Glomerular visceral epithelial cell (primary cell): Measurements from ENCODE around the gene CYP19A1.

Experiments
- DNase-seq: peaks from one replicate; pipeline ENCODE4 v3.0.0-alpha.2; 2016; ENCODE audit errors: extremely low spot score

The CYP19A1 gene

DNA sequence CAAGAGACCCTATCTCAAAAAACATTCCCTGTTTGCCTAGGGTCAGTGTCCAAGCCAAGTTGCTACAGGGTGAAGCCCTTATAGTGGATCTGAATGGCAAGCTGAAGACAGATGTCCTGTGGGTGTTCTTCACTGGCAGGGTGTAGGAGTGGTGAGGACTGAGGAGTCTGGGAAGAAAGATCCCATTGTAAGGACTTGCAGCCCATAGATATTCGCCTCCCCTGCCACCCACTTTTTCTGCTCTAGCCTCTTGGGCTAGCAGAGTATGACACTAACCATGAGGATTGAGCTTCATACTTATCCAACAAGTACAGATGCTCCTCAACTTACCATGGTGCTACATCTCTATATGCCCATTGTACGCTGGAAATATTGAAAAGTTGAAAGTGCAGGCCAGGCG, 13.2 kb downstream of the CYP19A1 start:
- DNase-seq, result no peak

DNA sequence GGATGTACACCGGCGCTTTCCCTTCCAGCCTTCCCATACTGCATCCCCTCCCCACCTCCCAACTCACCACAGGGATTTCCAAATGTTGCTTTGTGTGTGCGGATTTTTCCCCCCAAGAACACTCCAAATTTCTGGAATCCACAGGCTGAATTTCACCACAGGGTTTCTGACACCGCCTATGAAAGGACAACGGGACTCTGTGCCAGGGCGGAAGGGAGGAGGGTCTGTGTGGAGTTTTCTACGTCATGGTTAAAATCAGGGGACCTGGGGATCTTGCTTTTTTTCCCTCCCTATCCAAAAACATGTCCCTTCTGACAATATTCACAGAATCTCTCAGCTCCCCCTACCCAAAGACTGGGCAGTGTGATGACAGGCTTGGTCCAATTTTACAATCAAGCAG, 14.6 kb downstream of the CYP19A1 start:
- DNase-seq, result no peak

DNA sequence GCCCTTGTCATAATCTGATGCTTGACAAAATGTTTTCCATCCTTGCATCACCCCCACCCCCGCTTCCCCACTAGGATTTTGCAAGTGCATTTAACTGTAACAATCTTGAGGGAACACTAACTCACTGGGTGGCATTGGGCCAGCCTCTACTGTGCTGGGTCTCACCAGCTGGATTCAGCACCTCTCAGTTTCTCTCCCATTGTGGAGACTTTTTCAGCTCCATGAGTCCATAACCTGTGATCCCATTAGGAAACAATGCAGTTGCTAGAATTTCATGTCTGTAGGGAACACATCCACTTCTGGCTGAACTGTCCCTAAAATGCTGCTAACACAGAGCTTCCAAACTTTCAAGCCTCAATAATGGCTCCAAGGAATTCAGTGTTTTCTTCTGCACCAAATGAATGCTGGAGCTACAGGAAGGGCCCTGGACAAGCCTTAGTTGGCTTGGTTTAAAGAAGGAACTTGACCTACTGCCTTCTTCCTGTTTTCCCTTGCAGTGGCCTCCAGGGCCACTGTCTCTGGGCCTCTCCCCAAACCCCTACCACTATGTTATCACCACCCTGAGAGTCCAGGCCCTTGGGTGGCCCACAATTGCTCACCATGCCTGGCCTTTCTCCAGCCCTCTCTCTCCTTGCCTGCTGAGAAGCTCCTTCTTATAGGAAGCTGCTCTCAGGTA, 15.6 kb downstream of the CYP19A1 start:
- no peak for DNase-seq

DNA sequence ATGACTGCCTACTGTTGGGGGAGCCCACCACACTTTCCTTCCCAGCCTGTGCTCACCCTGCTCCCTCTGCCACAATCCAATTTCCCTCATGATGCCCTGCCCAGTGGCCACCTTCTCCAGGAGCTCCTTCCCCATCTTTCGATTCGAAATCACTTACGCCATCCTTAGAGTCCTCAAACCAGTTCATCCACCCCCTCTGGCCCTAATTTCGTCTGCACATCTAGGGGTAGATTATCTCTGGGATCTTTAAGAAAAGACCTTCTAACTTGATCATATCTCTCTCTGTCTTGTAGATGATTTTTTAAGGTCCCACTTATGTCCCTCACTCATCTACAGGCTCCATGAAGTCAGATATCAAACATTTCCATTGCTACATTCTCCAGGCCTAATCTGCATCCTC, 17.1 kb downstream of the CYP19A1 start:
- no peak for DNase-seq

DNA sequence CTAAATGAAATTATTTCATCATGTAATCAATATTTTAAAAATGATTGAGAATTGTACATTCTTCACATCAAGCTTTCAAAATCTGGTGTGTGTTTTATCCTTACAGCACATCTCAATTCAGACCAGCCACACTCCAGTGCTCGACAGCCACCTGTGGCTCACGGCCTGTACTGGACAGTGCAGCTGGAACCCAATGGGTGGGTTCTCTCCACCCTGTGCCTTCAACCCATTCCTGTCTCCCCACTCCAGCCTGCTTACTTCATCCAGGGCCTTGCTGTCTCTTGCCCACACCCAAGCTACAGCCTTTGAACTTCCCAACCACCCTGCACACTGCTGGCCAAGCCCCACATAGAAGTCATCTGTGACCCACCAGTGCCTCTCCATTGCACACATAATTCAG, 17.6 kb downstream of the CYP19A1 start:
- DNase-seq, result no peak

DNA sequence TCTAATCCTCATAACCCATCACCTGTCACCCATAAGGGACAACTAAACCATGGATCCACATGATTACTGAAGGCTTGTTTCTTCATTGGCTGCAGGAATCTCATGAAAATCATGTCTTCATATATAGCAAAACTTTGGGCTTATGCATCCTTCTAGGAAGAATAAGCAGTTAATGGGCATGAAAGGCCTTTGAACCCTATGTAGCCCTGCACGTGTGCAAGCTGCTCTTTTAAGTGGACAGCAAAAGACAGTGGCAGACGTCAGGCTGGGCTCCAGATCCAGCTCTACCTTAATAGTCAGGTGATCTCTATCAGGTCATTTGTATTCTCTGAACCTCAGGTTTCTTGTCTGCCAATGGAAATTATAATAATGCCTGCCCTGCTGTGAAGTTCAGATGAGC, 18.9 kb downstream of the CYP19A1 start:
- no peak for DNase-seq

DNA sequence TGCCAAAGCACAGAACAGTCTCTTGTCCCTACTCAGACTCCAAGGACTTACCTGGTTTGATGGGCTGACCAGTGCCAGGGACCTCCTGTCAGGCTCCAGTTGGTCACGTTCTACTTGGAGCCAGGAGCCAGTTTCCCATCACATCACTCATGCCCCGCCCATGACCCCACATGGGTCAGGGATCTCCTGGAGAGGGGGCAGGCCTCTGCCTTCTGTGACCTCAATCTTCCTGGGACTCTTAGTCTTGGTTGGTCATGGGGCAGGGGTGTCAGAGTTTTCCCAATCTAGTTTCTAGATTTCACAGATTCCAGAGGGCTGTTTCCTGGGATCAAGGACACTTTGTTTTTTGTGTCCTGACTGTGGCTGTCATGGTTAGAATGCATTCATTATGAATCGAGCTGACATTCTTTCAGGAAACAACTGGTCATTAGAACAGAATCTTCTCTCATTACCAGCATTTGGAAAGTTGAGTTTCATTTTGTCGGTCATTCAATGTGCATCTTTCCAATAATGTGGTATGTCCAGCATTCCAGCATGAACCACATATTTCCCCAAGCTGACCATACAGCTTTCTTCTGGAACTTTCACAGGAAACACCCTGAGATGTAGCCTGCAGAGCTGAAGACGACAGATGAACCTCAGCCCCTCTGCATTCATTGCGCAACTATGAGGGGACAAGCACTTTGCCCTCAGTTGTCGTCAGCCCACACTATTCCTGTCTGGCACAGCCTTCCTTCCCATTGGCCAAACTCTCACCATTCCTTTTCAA, 19.8 kb downstream of the CYP19A1 start:
- DNase-seq, result no peak

DNA sequence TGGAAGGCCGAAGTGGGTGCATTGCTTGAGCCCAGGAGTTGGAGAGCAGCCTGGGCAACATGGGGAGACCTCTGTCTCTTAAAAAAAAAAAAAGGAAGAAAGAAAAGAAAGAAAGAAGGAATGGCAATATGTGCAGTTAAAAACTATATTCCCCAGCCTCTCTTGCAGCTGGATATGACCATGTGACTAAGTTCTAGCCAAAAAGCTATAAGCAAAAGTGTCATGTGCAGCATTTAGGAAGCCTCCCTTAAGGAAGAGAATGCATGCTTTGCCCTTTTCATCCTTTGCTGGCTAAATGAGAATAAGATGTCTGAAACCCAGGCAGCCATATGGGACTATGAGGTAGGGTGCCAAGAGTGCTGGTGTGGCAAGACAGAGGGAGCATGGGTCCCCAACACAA, 21.8 kb downstream of the CYP19A1 start:
- no peak for DNase-seq

DNA sequence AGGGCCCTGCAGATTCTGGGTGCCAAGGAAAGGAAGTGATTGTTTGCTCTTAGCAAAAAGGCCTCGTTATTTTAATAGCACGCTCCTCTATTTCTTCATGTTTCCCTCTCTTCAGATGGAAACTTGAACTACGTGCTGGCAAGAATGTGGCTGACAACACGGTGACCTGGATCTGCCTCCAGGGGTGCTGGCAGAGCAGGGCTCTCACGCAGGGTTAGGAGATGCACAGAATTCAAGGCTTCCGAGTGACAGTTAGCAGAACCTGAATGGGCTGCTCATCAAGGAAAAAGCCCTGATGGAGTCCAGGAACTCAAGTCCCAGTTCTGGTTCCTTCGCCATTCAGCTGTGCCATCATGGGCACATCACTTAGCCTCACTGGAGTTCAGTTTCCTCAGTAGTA, 22.7 kb downstream of the CYP19A1 start:
- no peak for DNase-seq

DNA sequence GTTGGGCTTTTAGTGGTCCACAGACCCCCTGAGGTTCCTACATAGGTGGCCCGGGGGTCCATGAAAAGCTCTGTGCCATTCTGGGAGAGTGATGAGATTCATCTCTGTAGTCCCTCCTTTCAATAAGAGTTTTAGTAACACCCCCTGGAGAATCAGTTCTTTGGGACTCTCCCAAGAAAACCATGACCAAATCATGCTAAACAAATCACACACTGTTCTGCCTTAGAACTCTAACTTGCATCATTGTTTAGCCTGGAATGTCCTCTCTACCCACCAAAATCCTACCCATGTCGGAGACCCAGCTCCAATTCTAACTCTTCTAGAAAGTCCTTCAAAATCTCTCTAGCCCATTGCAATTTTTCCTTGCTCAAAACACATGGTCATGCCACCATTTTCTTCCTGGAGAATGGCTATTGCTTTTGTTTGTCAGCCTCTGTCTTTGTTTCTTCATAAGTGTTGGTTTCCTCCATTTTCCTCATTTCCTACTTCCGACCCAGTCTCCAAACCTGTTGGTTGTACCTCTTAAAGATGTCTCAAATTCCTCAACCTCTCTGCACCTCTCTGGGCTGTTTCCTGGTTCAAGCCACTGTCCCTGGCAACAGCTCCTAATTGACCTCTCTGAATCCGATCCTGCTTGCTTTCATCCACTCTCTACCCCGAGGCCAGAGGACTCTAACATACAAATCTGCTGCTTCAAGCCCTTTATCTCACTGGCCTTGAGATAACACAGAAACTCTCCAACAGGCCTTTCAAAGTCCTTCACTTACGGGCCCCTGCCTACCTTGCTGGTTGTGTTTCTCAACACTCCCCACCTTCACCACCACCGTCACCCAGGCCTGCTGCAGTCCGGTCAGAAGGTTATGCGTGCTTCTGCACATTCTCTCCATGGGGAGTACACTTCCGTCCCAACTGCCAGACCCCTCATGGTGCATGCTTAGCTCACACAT, 23.7 kb downstream of the CYP19A1 start:
- no peak for DNase-seq

DNA sequence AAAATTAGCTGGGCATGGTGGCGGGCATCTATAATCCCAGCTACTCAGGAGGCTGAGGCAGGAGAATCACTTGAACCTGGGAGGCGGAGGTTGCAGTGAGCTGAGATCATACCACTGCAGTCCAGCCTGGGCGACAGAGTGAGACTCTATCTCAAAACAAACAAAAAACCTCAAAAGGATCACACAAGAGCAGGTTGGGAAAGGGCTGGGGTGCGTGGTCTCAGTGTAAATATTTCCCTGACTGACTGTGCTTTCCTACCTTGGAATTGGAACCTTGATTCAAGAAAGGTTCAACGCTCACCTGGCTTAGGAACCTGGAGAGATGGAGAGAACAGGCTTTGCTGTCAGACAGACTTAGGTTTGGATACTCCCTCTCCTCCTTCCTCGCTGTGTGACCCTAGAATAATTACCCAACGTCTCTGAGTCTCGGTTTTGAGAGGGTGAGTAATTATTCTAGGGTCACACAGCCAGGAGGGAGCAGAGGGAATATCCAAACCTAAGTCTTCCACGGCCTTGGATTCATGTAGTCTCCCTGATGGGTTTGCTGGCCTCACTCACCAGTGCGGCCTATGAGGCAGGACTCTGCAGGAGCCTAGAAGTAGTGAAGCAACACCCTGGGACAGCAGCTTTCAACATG, 24.6 kb downstream of the CYP19A1 start:
- DNase-seq, result no peak

DNA sequence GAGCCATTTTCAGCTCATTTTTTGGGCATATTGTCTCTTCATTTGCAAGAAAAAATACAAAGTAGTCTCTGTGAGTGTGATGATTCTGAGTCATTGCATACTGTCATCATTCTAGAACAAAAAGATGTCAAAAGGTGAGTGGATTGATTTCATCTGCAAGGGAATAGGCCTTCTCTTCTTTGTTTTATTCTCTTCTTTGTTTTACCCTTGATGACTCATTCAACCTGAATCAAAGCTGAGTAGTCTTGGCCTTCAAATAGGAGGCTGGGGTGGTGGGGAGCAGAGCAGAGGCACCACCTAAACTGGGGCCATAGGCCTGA, 25.4 kb downstream of the CYP19A1 start:
- DNase-seq, result no peak

DNA sequence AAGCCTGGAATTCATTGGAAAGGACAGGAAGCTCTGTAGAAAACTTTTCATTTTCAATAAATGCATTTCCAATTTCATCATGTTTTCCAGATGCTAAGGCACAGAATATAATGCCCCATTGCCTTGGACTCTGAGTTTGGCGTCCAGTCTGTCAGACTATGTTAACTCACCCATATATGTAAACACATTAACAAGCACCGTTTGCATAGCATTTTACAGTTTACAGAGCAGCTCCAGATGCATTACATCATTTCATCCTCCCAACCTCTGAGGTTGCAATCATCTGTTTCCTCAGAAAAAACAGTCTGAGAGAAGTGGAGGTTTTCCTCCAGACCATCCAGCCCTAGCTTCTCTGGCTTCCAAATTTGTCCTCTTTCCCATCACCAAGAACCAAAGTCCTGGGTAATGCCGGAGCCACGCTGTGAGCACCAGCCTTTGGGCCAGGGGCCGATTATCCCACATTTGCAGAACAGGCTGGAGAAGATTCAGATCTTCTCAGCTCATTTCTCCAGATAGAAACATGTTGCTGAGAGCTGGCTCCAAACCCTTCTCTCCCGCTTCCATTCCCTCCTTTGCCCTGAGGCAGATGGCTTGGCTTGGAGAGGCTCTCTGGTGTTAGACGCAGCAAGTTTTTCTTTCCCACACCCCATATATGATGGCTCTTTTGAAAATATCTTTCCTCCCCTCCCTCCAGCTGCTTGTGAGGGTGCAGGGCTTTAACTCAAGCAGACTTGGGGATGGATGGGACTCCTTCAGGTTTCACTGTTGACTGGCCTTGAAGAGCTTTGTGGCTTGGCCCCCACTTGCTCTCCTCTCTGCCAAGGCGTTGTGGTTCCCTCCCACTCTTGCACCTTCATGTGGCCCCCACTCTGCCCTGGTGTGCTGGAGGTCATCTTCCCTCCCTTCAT, 26.0 kb downstream of the CYP19A1 start:
- no peak for DNase-seq

DNA sequence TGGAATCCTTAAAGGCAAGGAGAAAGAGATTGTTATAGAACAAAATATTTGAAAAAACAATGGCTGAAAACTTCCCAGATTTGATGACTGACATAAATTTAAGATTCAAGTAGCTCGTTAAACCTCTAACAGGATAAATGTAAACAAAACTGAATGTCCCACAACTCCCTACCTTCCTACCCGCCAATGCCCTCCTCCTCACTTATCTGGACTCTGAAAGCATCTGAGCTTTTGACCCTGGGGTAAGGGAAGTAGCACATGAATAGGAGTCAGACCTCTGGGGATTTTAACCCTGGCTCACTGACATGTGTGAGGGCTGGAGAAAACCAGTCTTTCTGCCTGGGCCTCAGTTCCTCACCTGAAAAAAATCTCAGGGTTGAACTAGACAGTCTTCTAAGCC, 26.9 kb downstream of the CYP19A1 start:
- DNase-seq, result no peak

DNA sequence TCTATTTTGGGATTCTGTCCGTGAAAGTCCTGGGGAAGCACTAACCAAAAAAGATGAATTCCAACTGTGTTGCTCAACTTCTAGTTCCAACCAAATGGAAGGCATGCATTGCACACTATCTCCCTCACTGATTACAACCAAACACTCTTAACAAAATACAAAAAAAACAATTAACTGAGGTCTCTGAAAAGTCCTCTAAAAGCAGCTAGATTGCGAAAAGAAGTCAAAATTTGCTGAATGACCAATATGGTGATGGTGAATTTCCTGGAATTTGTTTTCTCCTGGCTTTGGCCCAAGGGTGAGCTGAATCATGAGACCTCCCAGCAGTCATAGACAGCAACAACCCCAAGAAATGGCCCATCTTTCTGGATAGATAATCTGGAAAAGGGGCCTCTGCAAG, 28.3 kb downstream of the CYP19A1 start:
- DNase-seq, result no peak

DNA sequence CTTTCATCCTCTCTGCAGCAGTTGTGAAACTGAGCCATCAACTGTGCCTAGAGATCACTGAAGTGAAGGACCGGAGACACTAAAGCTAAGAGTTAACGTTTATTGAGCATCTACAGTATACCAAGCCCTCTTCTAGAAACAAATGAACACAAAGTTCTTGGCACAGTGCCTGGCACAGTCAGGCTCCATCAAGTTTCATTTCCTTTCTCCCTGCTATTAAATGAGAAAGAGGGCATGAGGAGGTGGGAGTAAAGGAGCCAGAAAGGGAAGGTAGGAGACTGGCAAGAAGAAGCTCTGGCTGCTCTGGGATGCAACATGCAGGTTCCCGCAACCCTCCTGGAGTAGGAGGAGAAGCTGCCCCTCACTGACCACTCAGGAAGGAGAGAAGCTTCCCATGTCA, 30.6 kb downstream of the CYP19A1 start:
- DNase-seq, result no peak

DNA sequence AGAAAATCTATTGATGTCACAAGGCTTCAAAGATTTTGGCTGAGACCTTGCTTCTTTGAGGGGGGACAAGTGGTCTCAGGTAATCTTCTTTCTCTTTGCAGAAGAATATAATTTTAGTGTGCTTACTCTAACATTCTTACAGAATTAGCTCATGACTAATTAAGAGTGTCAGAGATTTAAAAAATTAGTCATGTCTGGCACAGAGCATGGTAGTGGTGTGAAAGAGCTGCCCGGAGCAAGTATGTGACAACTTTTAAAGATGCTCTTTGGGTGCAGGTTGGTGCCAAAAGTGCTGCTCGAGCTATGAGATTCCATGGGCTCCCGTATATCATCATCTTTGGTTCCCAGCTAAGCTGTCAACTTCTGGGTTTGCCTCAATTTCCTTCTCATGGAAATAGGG, 31.1 kb downstream of the CYP19A1 start:
- no peak for DNase-seq

DNA sequence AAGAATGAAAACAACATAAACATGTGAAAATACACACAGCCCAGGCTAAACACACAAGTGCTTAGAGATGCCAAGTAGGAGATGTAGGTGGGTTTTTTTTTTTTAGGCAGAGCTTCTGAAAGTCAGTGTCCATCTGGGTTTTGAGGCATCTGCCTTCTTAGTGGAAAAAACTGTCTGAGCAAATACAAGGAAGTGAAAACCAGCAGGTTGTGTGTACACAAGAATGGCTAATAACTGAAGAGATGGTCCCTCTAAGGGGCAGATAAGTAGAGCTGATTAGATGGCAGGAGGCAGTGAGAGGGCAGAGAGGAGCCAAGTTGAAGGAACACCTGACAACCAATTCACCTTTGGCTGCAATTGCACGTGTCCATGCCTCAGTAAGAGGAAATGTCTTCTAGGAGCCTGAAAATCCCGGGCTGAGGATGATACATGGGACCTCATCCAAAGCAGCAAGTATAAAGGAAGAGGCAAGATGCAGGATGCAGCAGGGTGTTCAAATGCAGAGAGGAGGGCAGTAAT, 34.9 kb downstream of the CYP19A1 start:
- DNase-seq, result no peak

DNA sequence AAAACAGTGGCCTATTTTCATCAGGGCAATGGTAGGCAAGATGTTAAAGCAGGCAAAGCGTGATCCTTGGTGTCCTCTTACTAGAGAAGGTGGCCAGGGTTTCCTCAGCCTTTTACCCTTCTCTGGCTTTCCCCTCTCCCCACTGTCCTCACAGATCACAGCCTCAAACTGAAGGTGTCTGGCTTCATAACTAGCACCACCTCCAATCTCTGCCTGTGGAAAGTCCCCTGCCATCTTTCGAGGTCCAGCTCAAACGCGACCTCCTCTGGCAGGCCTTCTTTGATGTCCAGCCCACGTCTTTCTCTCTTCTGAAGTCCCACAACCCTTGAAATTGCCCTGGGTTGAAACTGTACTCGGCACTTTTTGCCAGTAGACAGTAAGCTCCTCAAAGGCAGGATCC, 35.9 kb downstream of the CYP19A1 start:
- DNase-seq, result no peak

DNA sequence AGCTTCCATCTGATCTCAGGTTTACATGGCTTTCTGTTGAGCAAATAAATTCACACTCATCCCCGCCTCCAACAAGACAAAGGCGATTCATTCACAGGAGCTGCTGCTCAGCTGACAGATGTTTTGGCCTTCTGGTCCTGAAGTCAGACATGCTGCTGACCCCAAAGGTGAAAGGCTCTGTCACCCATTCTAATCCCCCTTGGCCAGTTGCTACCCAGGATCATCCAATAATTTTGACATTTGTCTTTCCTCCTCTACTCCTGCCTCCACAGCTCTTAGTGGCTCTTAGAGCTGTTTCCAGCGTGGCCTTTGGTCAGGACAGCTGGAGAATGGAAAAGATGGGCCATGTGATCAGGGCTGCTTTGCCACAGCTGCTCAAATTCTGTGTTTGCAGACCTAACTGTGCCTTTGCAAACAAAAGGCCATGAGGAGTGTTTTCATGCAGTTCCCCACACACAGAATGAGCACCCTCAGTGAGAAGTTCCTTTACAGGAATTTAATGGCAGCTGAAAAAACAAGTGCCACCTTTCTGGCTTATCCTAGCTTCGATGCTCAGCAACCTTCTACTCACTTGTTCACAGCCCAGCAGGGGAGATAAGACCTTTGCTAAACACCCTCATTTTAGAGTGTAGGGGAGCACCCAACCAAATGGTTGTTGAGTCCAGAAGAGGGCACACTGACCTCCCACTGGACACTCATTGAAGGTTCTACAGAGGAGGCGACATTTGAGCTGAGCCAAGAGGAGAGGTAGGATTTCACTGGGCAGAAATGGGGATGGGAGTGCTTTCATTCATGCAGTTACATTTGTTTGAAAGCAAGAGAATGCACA, 39.0 kb downstream of the CYP19A1 start:
- DNase-seq, result no peak
